GM23248 (cell line): ENCODE data around the gene SEC22A.

ENCODE experiments used
- EZH2 ChIP-seq: fragments of 200-600 bp; sonication (generic); IDR thresholded peaks from 2 replicates; pipeline ENCODE4 v1.6.1; 2018; ENCODE audit warnings: antibody characterized with exemption, mild to moderate bottlenecking; ENCODE audit not compliant: insufficient read depth, poor library complexity, severe bottlenecking
- EZH2phosphoT487 ChIP-seq: fragments of 200-600 bp; sonication (generic); IDR thresholded peaks from 2 replicates; pipeline ENCODE4 v1.6.1; 2018; ENCODE audit warnings: antibody characterized with exemption, moderate library complexity, mild to moderate bottlenecking, low read depth; ENCODE audit not compliant: insufficient read depth

GRCh38 chr3:123300056-123300455, 98.3 kb downstream of the SEC22A start:
- TF ChIP-seq EZH2 (no peak), EZH2phosphoT487 (no peak)
